GM23248 (cell line): ENCODE results near the gene CAPS. TPM values are rescaled to one million over a fixed set of nuclear protein-coding genes. Genes with fewer than 3 reads are reported as not detected.

Source experiments
- DNase-seq: peaks from one replicate; pipeline ENCODE4 v3.0.0-alpha.2; 2015
- H2AFZ ChIP-seq: fragments of 200-600 bp; sonication (generic); 2 replicates; pipeline ENCODE4 v1.6.1; 2016; ENCODE audit warnings: antibody characterized with exemption
- H3F3A ChIP-seq: fragments of 200-600 bp; sonication (generic); 2 replicates; pipeline ENCODE4 v1.6.1; 2016; ENCODE audit warnings: mild to moderate bottlenecking, antibody characterized with exemption, mixed run types; ENCODE audit not compliant: insufficient read depth
- H3K27ac ChIP-seq: fragments of 200-600 bp; sonication (generic); 2 replicates; pipeline ENCODE4 v1.5.1; 2016; ENCODE audit warnings: mild to moderate bottlenecking
- H3K27me3 ChIP-seq: fragments of 200-600 bp; sonication (generic); replicated peaks from 2 replicates; pipeline ENCODE4 v1.6.1; 2016; ENCODE audit warnings: mild to moderate bottlenecking; ENCODE audit not compliant: insufficient read depth
- H3K36me3 ChIP-seq: fragments of 200-600 bp; sonication (generic); 2 replicates; pipeline ENCODE4 v1.6.1; 2016; ENCODE audit warnings: low read depth, mild to moderate bottlenecking
- H3K4me1 ChIP-seq: fragments of 200-600 bp; sonication (generic); 2 replicates; pipeline ENCODE4 v1.6.1; 2016; ENCODE audit warnings: mild to moderate bottlenecking; ENCODE audit not compliant: insufficient read depth
- H3K4me2 ChIP-seq: fragments of 200-600 bp; sonication (generic); one replicate; pipeline ENCODE4 v1.6.1; 2016; ENCODE audit warnings: mild to moderate bottlenecking; ENCODE audit not compliant: unreplicated experiment
- H3K4me3 ChIP-seq: fragments of 200-600 bp; sonication (generic); 2 replicates; pipeline ENCODE4 v1.5.1; 2016; ENCODE audit warnings: mild to moderate bottlenecking
- H3K79me2 ChIP-seq: fragments of 200-600 bp; sonication (generic); 2 replicates; pipeline ENCODE4 v1.6.1; 2016; ENCODE audit warnings: mild to moderate bottlenecking; ENCODE audit not compliant: insufficient read depth
- H3K9ac ChIP-seq: fragments of 200-600 bp; sonication (generic); 2 replicates; pipeline ENCODE4 v1.6.1; 2016; ENCODE audit warnings: mild to moderate bottlenecking
- H3K9me2 ChIP-seq: fragments of 200-600 bp; sonication (generic); 2 replicates; pipeline ENCODE4 v1.6.1; 2016; ENCODE audit warnings: mixed run types, mild to moderate bottlenecking, moderate library complexity; ENCODE audit not compliant: insufficient read depth
- H3K9me3 ChIP-seq: fragments of 200-600 bp; sonication (generic); one replicate; pipeline ENCODE4 v1.6.1; 2017; ENCODE audit warnings: low read depth
- H4K20me1 ChIP-seq: fragments of 200-600 bp; sonication (generic); 2 replicates; pipeline ENCODE4 v1.6.0; 2016; ENCODE audit not compliant: insufficient read depth
- EZH2 ChIP-seq: fragments of 200-600 bp; sonication (generic); IDR thresholded peaks from 2 replicates; pipeline ENCODE4 v1.6.1; 2018; ENCODE audit warnings: antibody characterized with exemption, mild to moderate bottlenecking; ENCODE audit not compliant: insufficient read depth, poor library complexity, severe bottlenecking
- EZH2phosphoT487 ChIP-seq: fragments of 200-600 bp; sonication (generic); IDR thresholded peaks from 2 replicates; pipeline ENCODE4 v1.6.1; 2018; ENCODE audit warnings: antibody characterized with exemption, moderate library complexity, mild to moderate bottlenecking, low read depth; ENCODE audit not compliant: insufficient read depth
- WGBS, 2 experiments: methylation state at CpG; one replicate each; pipeline ENCODE4 v1.1.6; 2015 to 2017; ENCODE audit warnings: low lambda C conversion rate in 2 of 2, low coverage in 1 of 2; ENCODE audit errors: missing lambda C conversion rate in 2 of 2; 5-methylcytosine and 5-hydroxymethylcytosine counted together
- in situ Hi-C: fragments of 300-500 bp; cut with MboI; formaldehyde crosslinking; loops from 2 replicates; pipeline ENCODE4 v1.15.0; 2020
- polyA plus RNA-seq: library from polyadenylated mRNA; unstranded; fragments of >200 nt; fragmentation: Nextera tagmentation; extraction: Ambion mirVana; gene quantifications from 2 replicates; pipeline ENCODE4 v1.2.1, GENCODE V29; 2016
- total RNA-seq: library from RNA; depleted of rRNA; stranded (reverse); fragments of >200 nt; shearing (Covaris generic); gene quantifications from 2 replicates; pipeline ENCODE4 v1.2.3, GENCODE V29; 2014

CAPS gene
- total and polyA plus RNA-seq, 2 experiments from 2014 or later: 6.7 to 16.1 TPM

GRCh38 chr19:5910638-5910907, 3.5 kb upstream of the CAPS start:
- peaks cover 4% of the 10 kb centered on the region for H3F3A ChIP-seq
- H3K9ac ChIP-seq: no peak overlapping the region
- no peak for DNase-seq
- H3K4me1 ChIP-seq: peaks cover 12% of the 10 kb centered on the region
- no peaks in the 10 kb centered on the region for H3K27me3 ChIP-seq
- H3K79me2 ChIP-seq: 0 out of 2 replicates have a peak, but pooled peaks cover 8% of the 10 kb centered on the region
- no peaks in the 10 kb centered on the region for H4K20me1 ChIP-seq
- WGBS, 2 experiments: 82 to 90% methylated on average over 1 of the region's 1 CpG
- H3K36me3 ChIP-seq: no peaks in the 10 kb centered on the region
- no peak overlapping the region for H3K4me3 ChIP-seq
- in situ Hi-C loops: no loop called here
- H3K4me2 ChIP-seq: no peak overlapping the region
- H3K9me3 ChIP-seq: no peaks in the 10 kb centered on the region
- H3K9me2 ChIP-seq: no peaks in the 10 kb centered on the region
- H3K27ac ChIP-seq: no peak overlapping the region
- TF ChIP-seq EZH2phosphoT487 (no peak), EZH2 (no peak)
- no peak overlapping the region for H2AFZ ChIP-seq

GRCh38 chr19:5911366-5911765, 2.7 kb upstream of the CAPS start:
- H3K36me3 ChIP-seq: no peaks in the 10 kb centered on the region; the same call in 1 of the 2 replicates
- DNase-seq: no peak
- H3K27me3 ChIP-seq: no peaks in the 10 kb centered on the region
- no peak overlapping the region for H3K4me3 ChIP-seq
- TF ChIP-seq EZH2 (no peak), EZH2phosphoT487 (no peak)
- no peaks in the 10 kb centered on the region for H4K20me1 ChIP-seq
- H3K27ac ChIP-seq: no peak overlapping the region
- no peak overlapping the region for H3K9ac ChIP-seq
- peaks cover 12% of the 10 kb centered on the region for H3K4me1 ChIP-seq
- WGBS, 2 experiments: 5 to 38% methylated on average over 1 of the region's 1 CpG
- no peaks in the 10 kb centered on the region for H3K9me3 ChIP-seq
- in situ Hi-C loops: no loop called here
- no peaks in the 10 kb centered on the region for H3K9me2 ChIP-seq
- H3K4me2 ChIP-seq: no peak overlapping the region
- no peak overlapping the region for H2AFZ ChIP-seq
- H3K79me2 ChIP-seq: 0 out of 2 replicates have a peak, but pooled peaks cover under 1% of the 10 kb centered on the region
- peaks cover 4% of the 10 kb centered on the region for H3F3A ChIP-seq

- no peaks in the 10 kb centered on the region for H4K20me1 ChIP-seq
- no peak overlapping the region for H3K4me3 ChIP-seq
- peak overlapping the region; percentile 40 for H3K27ac ChIP-seq
- DNase-seq: no peak
- H3K9me3 ChIP-seq: no peaks in the 10 kb centered on the region
- peak overlapping the region; percentile 62 for H3K9ac ChIP-seq
- 28 to 30% methylated on average over 22 of the region's 22 CpGs for WGBS, 2 experiments
- no peaks in the 10 kb centered on the region for H3K79me2 ChIP-seq
- no peak for TF ChIP-seq EZH2phosphoT487
- no peak for TF ChIP-seq EZH2
- no peaks in the 10 kb centered on the region for H3K27me3 ChIP-seq
- H3K9me2 ChIP-seq: no peaks in the 10 kb centered on the region
- H3K36me3 ChIP-seq: no peaks in the 10 kb centered on the region; the same call in 1 of the 2 replicates
- no peak overlapping the region for H2AFZ ChIP-seq
- in situ Hi-C loops: no loop called here
- H3K4me1 ChIP-seq: peaks cover 12% of the 10 kb centered on the region
- H3F3A ChIP-seq: peaks cover 4% of the 10 kb centered on the region
- peak overlapping the region; percentile 3 for H3K4me2 ChIP-seq
Observed at GRCh38 chr19:5914358-5914774, 312 bp downstream of the CAPS start.

GRCh38 chr19:5914946-5915781, 1.1 kb downstream of the CAPS start:
- Histone ChIP-seq H3K27me3 (no peaks in the 10 kb centered on the region), H3K36me3 (no peaks in the 10 kb centered on the region; the same call in 1 of the 2 replicates)

More at GRCh38 chr19:5914946-5915781, 1.1 kb downstream of the CAPS start:
- Histone ChIP-seq H3K4me2 (no peak overlapping the region), H3K27ac (no peak overlapping the region), H3K79me2 (no peaks in the 10 kb centered on the region), H3K9me2 (no peaks in the 10 kb centered on the region), H3K9ac (peak overlapping the region; percentile 62; the same call in 1 of the 2 replicates), H3K9me3 (no peaks in the 10 kb centered on the region), H3F3A (peaks cover 4% of the 10 kb centered on the region), H3K4me1 (peaks cover 12% of the 10 kb centered on the region), H3K4me3 (no peak overlapping the region), H4K20me1 (no peaks in the 10 kb centered on the region), H2AFZ (no peak overlapping the region)
- in situ Hi-C loops: no loop called here
- TF ChIP-seq EZH2phosphoT487: no peak
- TF ChIP-seq EZH2: no peak
- WGBS, 2 experiments: 84 to 85% methylated on average over 39 to 42 of the region's 42 CpGs
- no peak for DNase-seq
